K562 (cell line): ENCODE measurements around the gene DDX46. TPM values are rescaled to one million over a fixed set of nuclear protein-coding genes. Genes with fewer than 3 reads are reported as not detected.

ENCODE experiments used
- ASH1L ChIP-seq: fragments of 450-650 bp; IDR thresholded peaks from 2 replicates; pipeline ENCODE4 v1.6.1; 2018; ENCODE audit warnings: borderline replicate concordance, mild to moderate bottlenecking, low read depth; ENCODE audit not compliant: partially characterized antibody
- ATF1 ChIP-seq, 2 experiments: fragments of 450-650 bp in 1 of 2; IDR thresholded peaks; 2 replicates each; pipeline ENCODE4 v1.6.1; 2016; ENCODE audit warnings: missing compliant biosample characterization in 1 of 2, missing genetic modification characterization in 1 of 2
- CTBP1 ChIP-seq: fragments of 450-650 bp; IDR thresholded peaks from 2 replicates; pipeline ENCODE4 v1.6.1; 2016; ENCODE audit warnings: borderline replicate concordance
- CXXC5 ChIP-seq: fragments of 250-450 bp; sonication (Bioruptor Pico); IDR thresholded peaks from 2 replicates; pipeline ENCODE4 v1.8.0; 2022; ENCODE audit warnings: inconsistent platforms, mild to moderate bottlenecking, moderate library complexity
- EHMT2 ChIP-seq: fragments of 450-650 bp; IDR thresholded peaks from 2 replicates; pipeline ENCODE4 v1.6.1; 2018; ENCODE audit warnings: antibody characterized with exemption
- GTF2E2 ChIP-seq: fragments of 200-800 bp; sonication (Bioruptor generic); IDR thresholded peaks from 2 replicates; pipeline ENCODE4 v1.6.1; 2016; ENCODE audit warnings: missing genetic modification characterization, missing compliant biosample characterization
- HDAC2 ChIP-seq: fragments of 450-650 bp; IDR thresholded peaks from 2 replicates; pipeline ENCODE4 v1.6.1; 2016; ENCODE audit warnings: mild to moderate bottlenecking
- ILF3 ChIP-seq: fragments of 450-650 bp; IDR thresholded peaks from 2 replicates; pipeline ENCODE4 v1.6.1; 2018; ENCODE audit warnings: antibody characterized with exemption, mild to moderate bottlenecking, moderate library complexity, borderline replicate concordance
- JUND ChIP-seq, 2 experiments: IDR thresholded peaks; 2 replicates in 1 of 2; 3 replicates in 1 of 2; pipeline ENCODE4 v1.6.1; 2011; ENCODE audit warnings: borderline replicate concordance in 2 of 2, low read depth in 2 of 2, low read length in 2 of 2, improper control_type of control experiment in 1 of 2, missing biosample characterization in 1 of 2, missing genetic modification characterization in 1 of 2, missing genetic modification reagents in 1 of 2
- KLF1 ChIP-seq: fragments of 450-650 bp; IDR thresholded peaks from 2 replicates; pipeline ENCODE4 v1.6.1; 2016; ENCODE audit warnings: missing genetic modification characterization, missing compliant biosample characterization
- MYNN ChIP-seq, 2 experiments: sonication (generic); formaldehyde crosslinking in 1 of 2; IDR thresholded peaks; 2 replicates each; pipeline versions ENCODE4 v1.5.0 to v1.6.1; 2016 to 2020; ENCODE audit warnings: antibody characterized with exemption in 1 of 2, missing genetic modification reagents in 1 of 2
- NBN ChIP-seq: fragments of 450-650 bp; IDR thresholded peaks from 2 replicates; pipeline ENCODE4 v1.6.1; 2016; ENCODE audit warnings: low read depth, mild to moderate bottlenecking
- NFIC ChIP-seq: fragments of 450-650 bp; IDR thresholded peaks from 2 replicates; pipeline ENCODE4 v1.6.1; 2017; ENCODE audit warnings: mild to moderate bottlenecking, inconsistent platforms
- NR4A1 ChIP-seq, 2 experiments: fragments of 250-450 bp in 1 of 2; fragments of 450-650 bp in 1 of 2; sonication (Bioruptor Pico) in 1 of 2; IDR thresholded peaks; 2 replicates each; pipeline versions ENCODE4 v1.4.0 to v1.6.1; 2016 to 2020; ENCODE audit warnings: mild to moderate bottlenecking in 2 of 2, missing compliant biosample characterization in 1 of 2, missing genetic modification characterization in 1 of 2, moderate library complexity in 1 of 2
- RBFOX2 ChIP-seq: fragments of 200-400 bp; formaldehyde crosslinking; IDR thresholded peaks from 2 replicates; pipeline ENCODE4 v1.6.1; 2017; ENCODE audit warnings: low read depth, mild to moderate bottlenecking, low read length, moderate library complexity
- RBM25 ChIP-seq: fragments of 200-400 bp; formaldehyde crosslinking; IDR thresholded peaks from 2 replicates; pipeline ENCODE4 v1.6.1; 2018; ENCODE audit warnings: low read length, low read depth, moderate library complexity; ENCODE audit not compliant: severe bottlenecking
- SIN3B ChIP-seq: fragments of 450-650 bp; IDR thresholded peaks from 2 replicates; pipeline ENCODE4 v1.6.1; 2017; ENCODE audit warnings: low read depth, mild to moderate bottlenecking, moderate library complexity
- SNIP1 ChIP-seq: fragments of 450-650 bp; IDR thresholded peaks from 2 replicates; pipeline ENCODE4 v1.7.1; 2017; ENCODE audit warnings: low read depth, mild to moderate bottlenecking
- TCF3 ChIP-seq: sonication (generic); formaldehyde crosslinking; IDR thresholded peaks from 2 replicates; pipeline ENCODE4 v1.4.0; 2020; ENCODE audit warnings: mild to moderate bottlenecking, missing genetic modification reagents
- ZKSCAN3 ChIP-seq: fragments of 250-450 bp; sonication (Bioruptor Pico); IDR thresholded peaks from 2 replicates; pipeline ENCODE4 v1.4.0; 2020
- ZNF12 ChIP-seq: sonication (generic); formaldehyde crosslinking; IDR thresholded peaks from 2 replicates; pipeline ENCODE4 v1.4.0; 2020; ENCODE audit warnings: mild to moderate bottlenecking, missing genetic modification reagents
- ZNF77 ChIP-seq: fragments of 250-450 bp; sonication (Bioruptor Pico); IDR thresholded peaks from 2 replicates; pipeline ENCODE4 v1.5.0; 2020
- polyA plus RNA-seq, 8 experiments: library from polyadenylated mRNA; depleted of rRNA in 4 of 8; stranded (reverse) in 5 of 8; unstranded in 3 of 8; fragments of >200 nt; fragmentation: Nextera tagmentation in 2 of 8; fragmentation: Illumina TruSeq in 1 of 8; extraction: Ambion mirVana in 2 of 8; extraction: Trizol in 1 of 8; gene quantifications; 2 replicates each; pipeline versions ENCODE4 v1.2.1 to v1.2.3, GENCODE V29; 2011 to 2014; ENCODE audit warnings: inconsistent platforms in 1 of 8, missing spikeins in 1 of 8
- total RNA-seq, 7 experiments: library from RNA; depleted of rRNA in 6 of 7; stranded (reverse); fragments of >200 nt in 6 of 7; fragmentation: Illumina TruSeq in 2 of 7; extraction: Trizol in 2 of 7; gene quantifications; 2 replicates each; pipeline versions ENCODE4 v1.2.1 to v1.2.3, GENCODE V29; 2011 to 2021; ENCODE audit warnings: low replicate concordance in 1 of 7
- TF ChIP-seq, protein P1 (sequence below): sonication (generic); formaldehyde crosslinking; IDR thresholded peaks from 2 replicates; pipeline ENCODE4 v1.8.1; 2023; ENCODE audit warnings: mild to moderate bottlenecking, missing genetic modification reagents
- TF ChIP-seq, protein P2 (sequence below): sonication (generic); formaldehyde crosslinking; IDR thresholded peaks from 2 replicates; pipeline ENCODE4 v1.8.0; 2022; ENCODE audit warnings: mild to moderate bottlenecking, missing genetic modification reagents, borderline replicate concordance

DDX46 gene
- total and polyA plus RNA-seq, 9 of the 15 experiments (the other 6 are each of a cell fraction or from before 2014, with no cell fraction given): 26.2 to 99.0 (median 76.4) TPM

- peak; percentile 100 for TF ChIP-seq RBFOX2
- TF ChIP-seq CXXC5 (CRISPR knock-in tag): peak; percentile 96
- TF ChIP-seq, protein P1, sequence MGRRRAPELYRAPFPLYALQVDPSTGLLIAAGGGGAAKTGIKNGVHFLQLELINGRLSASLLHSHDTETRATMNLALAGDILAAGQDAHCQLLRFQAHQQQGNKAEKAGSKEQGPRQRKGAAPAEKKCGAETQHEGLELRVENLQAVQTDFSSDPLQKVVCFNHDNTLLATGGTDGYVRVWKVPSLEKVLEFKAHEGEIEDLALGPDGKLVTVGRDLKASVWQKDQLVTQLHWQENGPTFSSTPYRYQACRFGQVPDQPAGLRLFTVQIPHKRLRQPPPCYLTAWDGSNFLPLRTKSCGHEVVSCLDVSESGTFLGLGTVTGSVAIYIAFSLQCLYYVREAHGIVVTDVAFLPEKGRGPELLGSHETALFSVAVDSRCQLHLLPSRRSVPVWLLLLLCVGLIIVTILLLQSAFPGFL (CRISPR knock-in tag): peak; percentile 42; the same call in 1 of the 2 replicates
- TF ChIP-seq GTF2E2 (tag): peak; percentile 81; the same call in 1 of the 2 replicates
- no peak; the same call in 1 of the 2 replicates for TF ChIP-seq NBN
- TF ChIP-seq SNIP1: peak; percentile 88
- no peak for TF ChIP-seq ZNF77 (CRISPR knock-in tag)
- no peak for TF ChIP-seq ZKSCAN3
- no peak for TF ChIP-seq ATF1 (CRISPR knock-in tag; IDR thresholded peaks at IDR 0.05)
- peak; percentile 85 for TF ChIP-seq ATF1 (tag; IDR thresholded peaks at IDR 0.05)
- TF ChIP-seq KLF1 (tag): peak; percentile 87
- peak; percentile 22; the same call in 1 of the 2 replicates for TF ChIP-seq TCF3
- TF ChIP-seq, protein P2, sequence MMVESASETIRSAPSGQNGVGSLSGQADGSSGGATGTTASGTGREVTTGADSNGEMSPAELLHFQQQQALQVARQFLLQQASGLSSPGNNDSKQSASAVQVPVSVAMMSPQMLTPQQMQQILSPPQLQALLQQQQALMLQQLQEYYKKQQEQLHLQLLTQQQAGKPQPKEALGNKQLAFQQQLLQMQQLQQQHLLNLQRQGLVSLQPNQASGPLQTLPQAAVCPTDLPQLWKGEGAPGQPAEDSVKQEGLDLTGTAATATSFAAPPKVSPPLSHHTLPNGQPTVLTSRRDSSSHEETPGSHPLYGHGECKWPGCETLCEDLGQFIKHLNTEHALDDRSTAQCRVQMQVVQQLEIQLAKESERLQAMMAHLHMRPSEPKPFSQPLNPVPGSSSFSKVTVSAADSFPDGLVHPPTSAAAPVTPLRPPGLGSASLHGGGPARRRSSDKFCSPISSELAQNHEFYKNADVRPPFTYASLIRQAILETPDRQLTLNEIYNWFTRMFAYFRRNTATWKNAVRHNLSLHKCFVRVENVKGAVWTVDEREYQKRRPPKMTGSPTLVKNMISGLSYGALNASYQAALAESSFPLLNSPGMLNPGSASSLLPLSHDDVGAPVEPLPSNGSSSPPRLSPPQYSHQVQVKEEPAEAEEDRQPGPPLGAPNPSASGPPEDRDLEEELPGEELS: peak; percentile 48; the same call in 1 of the 2 replicates
- peak; percentile 18; the same call in 1 of the 2 replicates for TF ChIP-seq NFIC
- 0 out of 2 replicates have a peak, but pooled peaks have one; percentile 18 for TF ChIP-seq EHMT2
- peak; percentile 99 for TF ChIP-seq CTBP1
- no peak for TF ChIP-seq ILF3
- no peak for TF ChIP-seq ASH1L
- peak; percentile 47 for TF ChIP-seq JUND (IDR thresholded peaks at IDR 0.05; ENCODE audit: borderline replicate concordance, low read depth, low read length)
- TF ChIP-seq JUND (tag; IDR thresholded peaks at IDR 0.05; ENCODE audit: borderline replicate concordance, low read depth, low read length): no peak; the same call in 2 of the 3 replicates
- 0 out of 2 replicates have a peak, but pooled peaks have one; percentile 65 for TF ChIP-seq MYNN (IDR thresholded peaks at IDR 0.05)
- TF ChIP-seq MYNN (CRISPR knock-in tag; IDR thresholded peaks at IDR 0.05): no peak
- peak; percentile 81; the same call in 1 of the 2 replicates for TF ChIP-seq HDAC2
- TF ChIP-seq ZNF12 (CRISPR knock-in tag): peak; percentile 82; the same call in 1 of the 2 replicates
- TF ChIP-seq RBM25: no peak
- TF ChIP-seq SIN3B: peak; percentile 97
- no peak for TF ChIP-seq NR4A1 (CRISPR knock-in tag; IDR thresholded peaks at IDR 0.05)
- peak; percentile 33; the same call in 1 of the 2 replicates for TF ChIP-seq NR4A1 (tag; IDR thresholded peaks at IDR 0.05)
Observed at GRCh38 chr5:134758504-134759341, at the start of gene DDX46 (continued).
